Measurements from ENCODE around the gene CEP170B. TPM values are rescaled to one million over a fixed set of nuclear protein-coding genes. Genes with fewer than 3 reads are reported as not detected.

Gene CEP170B
- total RNA-seq, 1 donor from 2014 or later, result 55.4 TPM

DNA sequence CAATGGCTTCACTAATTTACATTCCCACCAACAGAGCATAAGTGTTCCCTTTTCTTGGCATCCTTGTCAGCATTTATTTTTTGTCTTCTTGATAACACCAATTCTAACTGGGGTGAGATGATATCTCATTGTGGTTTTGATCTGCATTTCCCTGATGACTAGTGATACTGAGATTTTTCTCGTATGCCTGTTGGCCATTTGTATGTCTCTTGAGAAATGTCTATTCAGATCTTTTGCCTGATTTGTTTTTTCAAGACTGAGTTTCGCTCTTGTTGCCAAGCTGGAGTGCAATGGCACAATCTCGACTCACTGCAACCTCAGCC, 54.9 kb downstream of the CEP170B start:
- H3K79me2 ChIP-seq (ENCODE audit: insufficient read depth, low read length), result no peaks in the 10 kb centered on the region
- H2AFZ ChIP-seq (ENCODE audit: low read depth, low read length), result no peak overlapping the region
- no peak for TF ChIP-seq EZH2 (IDR thresholded peaks at IDR 0.05; ENCODE audit: insufficient read depth, low read length)
- TF ChIP-seq CTCF (IDR thresholded peaks at IDR 0.05; ENCODE audit: insufficient read depth, low read depth, low read length), result no peak
- H3K9me3 ChIP-seq (ENCODE audit: insufficient read depth, low read depth, low read length), result no peaks in the 10 kb centered on the region
- H3K27me3 ChIP-seq (ENCODE audit: insufficient read depth, low read length), result peaks cover 19% of the 10 kb centered on the region
- H3K36me3 ChIP-seq (ENCODE audit: insufficient read depth, low read length), result no peaks in the 10 kb centered on the region
- Mint-ChIP-seq H3K27me3 (ENCODE audit: low read depth, unreplicated experiment) (peaks cover 7% of the 10 kb centered on the region), H3K9me3 (ENCODE audit: unreplicated experiment) (no peaks in the 10 kb centered on the region), H3K4me1 (ENCODE audit: low read depth, unreplicated experiment) (no peaks in the 10 kb centered on the region), H3K27ac (ENCODE audit: unreplicated experiment) (no peak overlapping the region), H3K4me3 (ENCODE audit: unreplicated experiment) (no peak overlapping the region), H3K36me3 (ENCODE audit: low read depth, unreplicated experiment) (no peaks in the 10 kb centered on the region)
- no peak for DNase-seq (ENCODE audit: low read depth)
- no peak overlapping the region for H3K4me2 ChIP-seq (ENCODE audit: low read length)
- FAIRE-seq, result no peak
- H3K4me3 ChIP-seq (ENCODE audit: insufficient read depth, low read depth, low read length), result no peak overlapping the region
- H3K27ac ChIP-seq (ENCODE audit: low read depth, low read length), result no peak overlapping the region
- H3K9ac ChIP-seq (ENCODE audit: low read length), result no peak overlapping the region
- H3K4me1 ChIP-seq (ENCODE audit: insufficient read depth, low read length), result no peaks in the 10 kb centered on the region
- no peaks in the 10 kb centered on the region for H4K20me1 ChIP-seq (ENCODE audit: insufficient read depth, low read length)

DNA sequence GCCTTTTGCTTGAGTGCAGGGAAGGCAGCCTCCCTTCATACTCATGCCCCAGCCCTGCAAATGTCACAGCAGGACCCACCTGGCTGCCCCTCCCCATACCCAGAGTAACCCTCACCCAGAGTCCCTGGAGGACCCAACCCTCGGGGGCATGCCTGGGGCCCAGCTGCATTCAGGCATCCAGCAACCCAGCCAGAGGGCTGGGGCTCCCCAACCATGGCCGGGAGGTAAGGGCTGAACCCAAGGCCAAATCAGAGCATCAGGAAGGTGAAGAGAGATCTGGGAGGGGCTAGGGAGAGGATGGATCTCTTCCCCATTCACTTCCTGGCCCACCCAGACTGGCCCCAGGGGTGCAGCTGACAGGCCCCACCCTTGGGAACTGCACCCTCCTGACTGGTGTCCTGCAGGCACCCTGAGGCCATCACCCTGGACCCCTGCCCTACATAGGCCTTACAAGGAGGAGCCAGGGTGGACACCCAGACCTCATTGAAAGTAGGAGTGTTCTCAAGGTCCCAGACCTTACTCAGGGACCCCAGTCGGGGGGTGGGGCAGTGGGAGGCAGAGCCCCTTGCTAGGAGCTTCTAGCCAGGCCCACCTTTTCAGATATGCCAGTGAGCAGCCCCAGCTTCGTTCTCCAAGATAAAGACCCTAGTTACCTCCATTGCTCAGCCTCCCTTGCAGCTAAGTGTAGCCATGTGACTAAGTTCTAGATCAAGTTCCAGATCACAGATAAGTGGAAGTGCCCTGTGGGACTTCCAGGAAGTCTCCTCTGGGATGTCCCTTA, 58.8 kb downstream of the CEP170B start:
- Histone ChIP-seq H3K4me3 (ENCODE audit: insufficient read depth, low read depth, low read length) (no peak overlapping the region), H3K36me3 (ENCODE audit: insufficient read depth, low read length) (no peaks in the 10 kb centered on the region), H2AFZ (ENCODE audit: low read depth, low read length) (no peak overlapping the region), H3K27ac (ENCODE audit: low read depth, low read length) (no peak overlapping the region), H3K4me2 (ENCODE audit: low read length) (no peak overlapping the region), H3K79me2 (ENCODE audit: insufficient read depth, low read length) (no peaks in the 10 kb centered on the region), H3K4me1 (ENCODE audit: insufficient read depth, low read length) (peaks cover 10% of the 10 kb centered on the region), H3K9me3 (ENCODE audit: insufficient read depth, low read depth, low read length) (no peaks in the 10 kb centered on the region), H3K27me3 (ENCODE audit: insufficient read depth, low read length) (no peaks in the 10 kb centered on the region), H3K9ac (ENCODE audit: low read length) (no peak overlapping the region), H4K20me1 (ENCODE audit: insufficient read depth, low read length) (no peaks in the 10 kb centered on the region)
- Mint-ChIP-seq H3K9me3 (ENCODE audit: unreplicated experiment) (no peaks in the 10 kb centered on the region), H3K27me3 (ENCODE audit: low read depth, unreplicated experiment) (peaks cover 7% of the 10 kb centered on the region), H3K4me3 (ENCODE audit: unreplicated experiment) (no peak overlapping the region), H3K4me1 (ENCODE audit: low read depth, unreplicated experiment) (no peaks in the 10 kb centered on the region), H3K36me3 (ENCODE audit: low read depth, unreplicated experiment) (no peaks in the 10 kb centered on the region), H3K27ac (ENCODE audit: unreplicated experiment) (no peak overlapping the region)
- no peak for FAIRE-seq
- DNase-seq (ENCODE audit: low read depth), result no peak
- TF ChIP-seq EZH2 (IDR thresholded peaks at IDR 0.05; ENCODE audit: insufficient read depth, low read length) (no peak), CTCF (IDR thresholded peaks at IDR 0.05; ENCODE audit: insufficient read depth, low read depth, low read length) (no peak)

Data from astrocyte (in vitro differentiated cells and primary cell).